Gastroesophageal sphincter (tissue), 4 donors: ENCODE measurements around the gene PUM1. TPM values are rescaled to one million over a fixed set of nuclear protein-coding genes. Genes with fewer than 3 reads are reported as not detected.

Experiments
- ATAC-seq: fragments of 150-250 bp; one replicate; pipeline ENCODE4 v1.9.1; 2016; ENCODE audit warnings: mild to moderate bottlenecking, moderate library complexity
- H3K27ac ChIP-seq, 4 donors: fragments of 200-600 bp; sonication (generic) in 3 of 4; 1 replicate in 3 of 4; 2 replicates in 1 of 4; pipeline ENCODE4 v1.5.1; 2016 to 2019
- H3K27me3 ChIP-seq: fragments of 200-600 bp; sonication (generic); one replicate; pipeline ENCODE4 v1.5.1; 2019
- H3K36me3 ChIP-seq, 2 donors: fragments of 200-600 bp; sonication (generic); one replicate each; pipeline ENCODE4 v1.5.1; 2019; ENCODE audit warnings: control low read depth in 1 of 2
- H3K4me1 ChIP-seq, 3 donors: fragments of 200-600 bp; sonication (generic); 1 replicate in 2 of 3; 2 replicates in 1 of 3; pipeline ENCODE4 v1.5.1; 2016 to 2019; ENCODE audit warnings: control low read depth in 2 of 3
- H3K4me3 ChIP-seq, 2 donors: fragments of 200-600 bp; sonication (generic); one replicate each; pipeline ENCODE4 v1.5.1; 2019; ENCODE audit warnings: mild to moderate bottlenecking in 1 of 2, moderate library complexity in 1 of 2
- H3K9me3 ChIP-seq, 3 donors: fragments of 200-600 bp; sonication (generic); one replicate each; pipeline ENCODE4 v1.5.1; 2017 to 2019; ENCODE audit warnings: control low read depth in 2 of 3
- EP300 ChIP-seq: sonication (generic); formaldehyde crosslinking; IDR thresholded peaks from one replicate; pipeline ENCODE4 v1.6.1; 2017; ENCODE audit warnings: antibody characterized with exemption, mild to moderate bottlenecking
- POLR2A ChIP-seq, 2 donors: fragments of 450-650 bp; IDR thresholded peaks; one replicate each; pipeline ENCODE4 v1.6.1; 2017; ENCODE audit warnings: antibody characterized with exemption in 2 of 2, mild to moderate bottlenecking in 2 of 2, moderate library complexity in 1 of 2
- POLR2AphosphoS5 ChIP-seq: sonication (generic); formaldehyde crosslinking; IDR thresholded peaks from one replicate; pipeline ENCODE4 v1.6.1; 2017; ENCODE audit warnings: antibody characterized with exemption
- WGBS, 2 donors: methylation state at CpG; one replicate each; pipeline ENCODE4 v1.1.5; 2018; ENCODE audit warnings: low coverage in 1 of 2; 5-methylcytosine and 5-hydroxymethylcytosine counted together
- total RNA-seq, 4 donors: library from RNA; depleted of rRNA; stranded (reverse); fragments of >200 nt; gene quantifications; one replicate each; pipeline ENCODE4 v1.1.0, GENCODE V29; 2016
- TF ChIP-seq, protein P1 (sequence below), 4 experiments: fragments of 200-600 bp in 2 of 4; fragments of 450-650 bp in 2 of 4; sonication (generic) in 1 of 4; IDR thresholded peaks; one replicate each; pipeline ENCODE4 v1.5.1; 2017 to 2019; ENCODE audit warnings: antibody characterized with exemption in 4 of 4, mild to moderate bottlenecking in 2 of 4, moderate library complexity in 2 of 4

The PUM1 gene
- total RNA-seq, 4 donors from 2014 or later = 83.8 to 90.7 (median 88.4) TPM

DNA sequence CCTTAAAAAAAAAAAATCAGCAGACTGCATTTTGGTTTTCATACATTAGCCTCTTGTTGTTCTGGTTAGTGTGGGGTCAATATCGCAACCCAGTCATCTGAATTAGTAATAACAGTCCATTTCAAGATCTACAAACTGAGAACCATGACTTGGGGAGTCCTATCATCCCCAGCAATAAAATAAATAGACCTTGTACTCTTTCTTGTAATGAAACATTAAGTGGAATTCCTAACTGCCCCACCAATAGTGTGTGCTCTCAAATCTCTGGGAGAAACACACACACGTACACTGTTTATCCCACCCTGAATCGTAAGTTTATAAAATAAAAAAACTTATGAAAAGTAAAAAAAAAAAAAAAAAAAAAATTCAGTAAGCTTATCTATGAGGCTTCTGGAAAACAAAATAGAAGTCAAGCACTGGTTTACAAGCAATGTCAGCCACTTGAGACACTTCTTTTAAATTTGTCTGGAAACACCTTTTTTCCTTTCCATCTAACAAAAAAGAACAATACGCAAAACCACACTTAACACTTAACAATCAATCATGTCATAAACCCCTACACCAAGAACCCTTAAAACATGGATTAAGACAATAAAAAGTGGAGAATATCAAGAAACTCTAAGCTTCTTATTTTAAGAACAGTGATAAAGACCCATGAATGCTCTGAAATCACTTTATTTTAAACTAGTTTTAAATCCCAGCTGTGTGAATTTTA lies 53.1 kb downstream of the PUM1 start:
- H3K4me3 ChIP-seq = no peak overlapping the region
- no peaks in the 10 kb centered on the region for H3K27me3 ChIP-seq
- no peaks in the 10 kb centered on the region for H3K36me3 ChIP-seq
- H3K4me1 ChIP-seq = peaks cover 8 to 98% (median 9%) of the 10 kb centered on the region in 3 donors
- 71 to 74% methylated on average over 4 of the region's 4 CpGs for WGBS, 2 donors
- H3K27ac ChIP-seq = no peak overlapping the region
- TF ChIP-seq POLR2A (IDR thresholded peaks at IDR 0.05) (no peak), EP300 (no peak), POLR2AphosphoS5 (no peak)
- TF ChIP-seq, protein P1, sequence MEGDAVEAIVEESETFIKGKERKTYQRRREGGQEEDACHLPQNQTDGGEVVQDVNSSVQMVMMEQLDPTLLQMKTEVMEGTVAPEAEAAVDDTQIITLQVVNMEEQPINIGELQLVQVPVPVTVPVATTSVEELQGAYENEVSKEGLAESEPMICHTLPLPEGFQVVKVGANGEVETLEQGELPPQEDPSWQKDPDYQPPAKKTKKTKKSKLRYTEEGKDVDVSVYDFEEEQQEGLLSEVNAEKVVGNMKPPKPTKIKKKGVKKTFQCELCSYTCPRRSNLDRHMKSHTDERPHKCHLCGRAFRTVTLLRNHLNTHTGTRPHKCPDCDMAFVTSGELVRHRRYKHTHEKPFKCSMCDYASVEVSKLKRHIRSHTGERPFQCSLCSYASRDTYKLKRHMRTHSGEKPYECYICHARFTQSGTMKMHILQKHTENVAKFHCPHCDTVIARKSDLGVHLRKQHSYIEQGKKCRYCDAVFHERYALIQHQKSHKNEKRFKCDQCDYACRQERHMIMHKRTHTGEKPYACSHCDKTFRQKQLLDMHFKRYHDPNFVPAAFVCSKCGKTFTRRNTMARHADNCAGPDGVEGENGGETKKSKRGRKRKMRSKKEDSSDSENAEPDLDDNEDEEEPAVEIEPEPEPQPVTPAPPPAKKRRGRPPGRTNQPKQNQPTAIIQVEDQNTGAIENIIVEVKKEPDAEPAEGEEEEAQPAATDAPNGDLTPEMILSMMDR (IDR thresholded peaks at IDR 0.05) = no peak
- no peaks in the 10 kb centered on the region for H3K9me3 ChIP-seq
- ATAC-seq = no peak

DNA sequence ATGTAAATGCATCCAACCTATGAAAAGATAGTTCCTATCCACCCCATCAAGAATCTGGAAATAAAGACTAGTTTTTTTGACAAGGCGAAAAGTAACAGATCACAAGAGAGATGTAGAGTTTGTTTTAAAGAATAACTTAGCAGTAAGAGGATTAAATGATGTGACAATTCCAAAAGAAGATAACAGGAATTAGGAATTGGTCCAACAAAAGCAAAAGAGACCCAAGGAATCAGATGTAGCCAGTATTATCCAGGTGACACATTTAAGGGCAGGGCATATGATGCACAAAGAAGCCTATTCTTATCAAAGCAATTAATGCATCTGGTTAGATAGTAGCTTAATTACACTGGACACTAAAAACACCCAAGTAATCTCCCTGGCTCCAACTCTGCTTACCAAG lies 53.8 kb downstream of the PUM1 start:
- WGBS, 2 donors = 67 to 86% methylated on average over 1 of the region's 1 CpG
- TF ChIP-seq EP300 (no peak), POLR2A (IDR thresholded peaks at IDR 0.05) (no peak), POLR2AphosphoS5 (no peak)
- TF ChIP-seq, protein P1 (IDR thresholded peaks at IDR 0.05) = no peak

GRCh38 chr1:31010086-31010989 lies 55.2 kb downstream of the PUM1 start:
- no peak overlapping the region for H3K4me3 ChIP-seq
- H3K9me3 ChIP-seq = no peaks in the 10 kb centered on the region
- peaks cover 8 to 97% (median 9%) of the 10 kb centered on the region in 3 donors for H3K4me1 ChIP-seq
- no peak for ATAC-seq
- no peaks in the 10 kb centered on the region for H3K27me3 ChIP-seq
- 36 to 69% methylated on average over 2 to 4 of the region's 6 CpGs for WGBS, 2 donors
- H3K36me3 ChIP-seq = peaks cover 0 to 12% of the 10 kb centered on the region in 2 donors
- TF ChIP-seq POLR2A (IDR thresholded peaks at IDR 0.05) = no peak
- H3K27ac ChIP-seq = no peak overlapping the region

More for the DNA sequence above, 53.8 kb downstream of the PUM1 start:
- no peaks in the 10 kb centered on the region for H3K27me3 ChIP-seq
- H3K9me3 ChIP-seq = no peaks in the 10 kb centered on the region
- no peak overlapping the region for H3K4me3 ChIP-seq
- ATAC-seq = no peak
- H3K36me3 ChIP-seq = no peaks in the 10 kb centered on the region
- H3K4me1 ChIP-seq = peaks cover 8 to 98% (median 9%) of the 10 kb centered on the region in 3 donors
- H3K27ac ChIP-seq = no peak overlapping the region

- peaks cover 0 to 36% of the 10 kb centered on the region in 2 donors for H3K36me3 ChIP-seq
- 33 to 48% methylated on average over 2 of the region's 2 CpGs for WGBS, 2 donors
- ATAC-seq = no peak
- peaks cover 5 to 74% (median 9%) of the 10 kb centered on the region in 3 donors for H3K4me1 ChIP-seq
- peak overlapping the region in 1 of 4 donors; percentile 39 for H3K27ac ChIP-seq
- H3K27me3 ChIP-seq = no peaks in the 10 kb centered on the region
- no peak for TF ChIP-seq EP300
- TF ChIP-seq, protein P1 (IDR thresholded peaks at IDR 0.05) = no peak
- peak; percentile 2 for TF ChIP-seq POLR2AphosphoS5
- H3K9me3 ChIP-seq = no peaks in the 10 kb centered on the region
- H3K4me3 ChIP-seq = no peak overlapping the region
Observed at GRCh38 chr1:31007462-31007991, 58.0 kb downstream of the PUM1 start.

GRCh38 chr1:31006747-31007146 lies 58.8 kb downstream of the PUM1 start:
- TF ChIP-seq, protein P1 (IDR thresholded peaks at IDR 0.05) = no peak
- TF ChIP-seq POLR2AphosphoS5 (no peak), POLR2A (IDR thresholded peaks at IDR 0.05) (no peak), EP300 (no peak)
- no peak for ATAC-seq
- peaks cover 4 to 70% (median 5%) of the 10 kb centered on the region in 3 donors for H3K4me1 ChIP-seq

More at GRCh38 chr1:31006747-31007146, 58.8 kb downstream of the PUM1 start:
- 71 to 81% methylated on average over 2 of the region's 2 CpGs for WGBS, 2 donors
- Histone ChIP-seq H3K36me3 (peaks cover 0 to 36% of the 10 kb centered on the region in 2 donors), H3K27ac (peak overlapping the region in 1 of 4 donors; percentile 39), H3K27me3 (no peaks in the 10 kb centered on the region), H3K9me3 (no peaks in the 10 kb centered on the region), H3K4me3 (no peak overlapping the region)
